CD4-positive, alpha-beta T cell (primary cell): Measurements from ENCODE around the gene TDRD6. TPM values are rescaled to one million over a fixed set of nuclear protein-coding genes. Genes with fewer than 3 reads are reported as not detected.

Experiments
- ATAC-seq: fragments of 200-7000 bp; cut with Tn5 transposase; one replicate; pipeline ENCODE4 v1.10.0; 2022; ENCODE audit warnings: mild to moderate bottlenecking; ENCODE audit not compliant: poor library complexity
- CTCF ChIA-PET: fragments of 350-600 bp; sonication (Branson Sonifier 250); formaldehyde crosslinking; loops from one replicate; lab custom pipeline; 2021; ENCODE audit warnings: antibody characterized with exemption, inconsistent platforms; lab: Charles Lee
- POLR2A ChIA-PET: fragments of 350-600 bp; sonication (Branson Sonifier 250); formaldehyde crosslinking; loops from one replicate; lab custom pipeline; 2021; ENCODE audit warnings: antibody characterized with exemption, inconsistent platforms; lab: Charles Lee
- DNase-seq, 14 experiments: peaks; one replicate each; pipeline ENCODE4 v3.0.0-alpha.2; 2013 to 2020; ENCODE audit warnings: mixed read lengths in 2 of 14
- H3K27ac ChIP-seq, 2 donors: one replicate each; pipeline versions ENCODE4 v1.5.1 to v1.7.0; 2013; ENCODE audit warnings: low read length in 2 of 2, low read depth in 1 of 2, mild to moderate bottlenecking in 1 of 2
- H3K27me3 ChIP-seq, 2 experiments: 1 replicate in 1 of 2; 2 replicates in 1 of 2; pipeline versions ENCODE4 v1.6.1 to v1.7.0; 2013; ENCODE audit warnings: low read length in 2 of 2, control low read depth in 1 of 2, mild to moderate bottlenecking in 1 of 2, moderate library complexity in 1 of 2; ENCODE audit not compliant: insufficient read depth in 2 of 2, control insufficient read depth in 1 of 2
- H3K36me3 ChIP-seq: one replicate; pipeline ENCODE4 v1.6.1; 2013; ENCODE audit warnings: low read length, control low read depth; ENCODE audit not compliant: insufficient read depth
- H3K4me1 ChIP-seq: one replicate; pipeline ENCODE4 v1.6.1; 2013; ENCODE audit warnings: low read length, control low read depth; ENCODE audit not compliant: insufficient read depth
- H3K4me3 ChIP-seq: one replicate; pipeline ENCODE4 v1.5.1; 2013; ENCODE audit warnings: mild to moderate bottlenecking, low read length, moderate library complexity
- H3K9me3 ChIP-seq, 2 experiments: 1 replicate in 1 of 2; 2 replicates in 1 of 2; pipeline versions ENCODE4 v1.6.1 to v1.7.0; 2013; ENCODE audit warnings: low read length in 2 of 2, mild to moderate bottlenecking in 2 of 2, control low read depth in 1 of 2, moderate library complexity in 1 of 2; ENCODE audit not compliant: control insufficient read depth in 1 of 2, insufficient read depth in 1 of 2
- H3K27ac Mint-ChIP-seq: one replicate; pipeline ENCODE4 v1.8.0; 2020; ENCODE audit warnings: mixed read lengths
- H3K27me3 Mint-ChIP-seq: one replicate; pipeline ENCODE4 v1.8.0; 2021; ENCODE audit warnings: mixed read lengths
- H3K36me3 Mint-ChIP-seq: one replicate; pipeline ENCODE4 v1.8.0; 2021; ENCODE audit warnings: low read depth, mixed read lengths
- H3K4me1 Mint-ChIP-seq: one replicate; pipeline ENCODE4 v1.8.0; 2021; ENCODE audit warnings: low read depth, mixed read lengths
- H3K4me3 Mint-ChIP-seq: one replicate; pipeline ENCODE4 v1.8.0; 2020; ENCODE audit warnings: mild to moderate bottlenecking, mixed read lengths
- H3K9me3 Mint-ChIP-seq: one replicate; pipeline ENCODE4 v1.8.0; 2020; ENCODE audit warnings: mixed read lengths
- intact Hi-C, 2 experiments: fragments of 100-400 bp; cut with DNase I in 1 of 2; cut with micrococcal nuclease in 1 of 2; formaldehyde crosslinking; loops; one replicate each; pipeline versions ENCODE4 v1.15.1 to v1.9.0; 2023 to 2025; cut with DNase I, micrococcal nuclease
- polyA plus RNA-seq, 2 donors: library from polyadenylated mRNA; unstranded; fragments of 120-200 nt; gene quantifications; one replicate each; pipeline ENCODE4 v1.2.1, GENCODE V29; 2013
- total RNA-seq, 174 experiments: library from RNA in 2 of 174; stranded (reverse) in 2 of 174; gene quantifications; one replicate each; pipeline ENCODE4 v1.2.3 and lab custom pipeline; 2021 to 2026
- TF ChIP-seq, protein P1 (sequence below): fragments of 200-600 bp; IDR thresholded peaks from one replicate; pipeline ENCODE4 v1.8.0; 2022; ENCODE audit warnings: antibody characterized with exemption, mild to moderate bottlenecking

TDRD6 gene, protein sequence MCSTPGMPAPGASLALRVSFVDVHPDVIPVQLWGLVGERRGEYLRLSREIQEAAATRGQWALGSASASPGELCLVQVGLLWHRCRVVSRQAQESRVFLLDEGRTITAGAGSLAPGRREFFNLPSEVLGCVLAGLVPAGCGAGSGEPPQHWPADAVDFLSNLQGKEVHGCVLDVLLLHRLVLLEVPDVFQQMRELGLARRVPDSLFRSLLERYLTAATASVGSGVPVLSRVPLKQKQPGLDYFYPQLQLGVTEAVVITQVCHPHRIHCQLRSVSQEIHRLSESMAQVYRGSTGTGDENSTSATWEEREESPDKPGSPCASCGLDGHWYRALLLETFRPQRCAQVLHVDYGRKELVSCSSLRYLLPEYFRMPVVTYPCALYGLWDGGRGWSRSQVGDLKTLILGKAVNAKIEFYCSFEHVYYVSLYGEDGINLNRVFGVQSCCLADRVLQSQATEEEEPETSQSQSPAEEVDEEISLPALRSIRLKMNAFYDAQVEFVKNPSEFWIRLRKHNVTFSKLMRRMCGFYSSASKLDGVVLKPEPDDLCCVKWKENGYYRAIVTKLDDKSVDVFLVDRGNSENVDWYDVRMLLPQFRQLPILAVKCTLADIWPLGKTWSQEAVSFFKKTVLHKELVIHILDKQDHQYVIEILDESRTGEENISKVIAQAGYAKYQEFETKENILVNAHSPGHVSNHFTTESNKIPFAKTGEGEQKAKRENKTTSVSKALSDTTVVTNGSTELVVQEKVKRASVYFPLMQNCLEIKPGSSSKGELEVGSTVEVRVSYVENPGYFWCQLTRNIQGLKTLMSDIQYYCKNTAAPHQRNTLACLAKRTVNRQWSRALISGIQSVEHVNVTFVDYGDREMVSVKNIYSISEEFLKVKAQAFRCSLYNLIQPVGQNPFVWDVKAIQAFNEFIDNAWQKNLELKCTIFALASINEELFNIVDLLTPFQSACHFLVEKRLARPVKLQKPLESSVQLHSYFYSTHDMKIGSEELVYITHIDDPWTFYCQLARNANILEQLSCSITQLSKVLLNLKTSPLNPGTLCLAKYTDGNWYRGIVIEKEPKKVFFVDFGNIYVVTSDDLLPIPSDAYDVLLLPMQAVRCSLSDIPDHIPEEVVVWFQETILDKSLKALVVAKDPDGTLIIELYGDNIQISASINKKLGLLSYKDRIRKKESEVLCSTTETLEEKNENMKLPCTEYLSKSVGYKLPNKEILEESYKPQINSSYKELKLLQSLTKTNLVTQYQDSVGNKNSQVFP (N-terminal part only)
- total RNA-seq (not detected), total RNA-seq (lab: John Stamatoyannopoulos, UW) (0 to 0.69 (median 0.04) reads per million in 172 experiments)
- 0.10 TPM for polyA plus RNA-seq (2013, experiment 1 of 2)
- polyA plus RNA-seq (2013, experiment 2 of 2) = 0.11 TPM

DNA sequence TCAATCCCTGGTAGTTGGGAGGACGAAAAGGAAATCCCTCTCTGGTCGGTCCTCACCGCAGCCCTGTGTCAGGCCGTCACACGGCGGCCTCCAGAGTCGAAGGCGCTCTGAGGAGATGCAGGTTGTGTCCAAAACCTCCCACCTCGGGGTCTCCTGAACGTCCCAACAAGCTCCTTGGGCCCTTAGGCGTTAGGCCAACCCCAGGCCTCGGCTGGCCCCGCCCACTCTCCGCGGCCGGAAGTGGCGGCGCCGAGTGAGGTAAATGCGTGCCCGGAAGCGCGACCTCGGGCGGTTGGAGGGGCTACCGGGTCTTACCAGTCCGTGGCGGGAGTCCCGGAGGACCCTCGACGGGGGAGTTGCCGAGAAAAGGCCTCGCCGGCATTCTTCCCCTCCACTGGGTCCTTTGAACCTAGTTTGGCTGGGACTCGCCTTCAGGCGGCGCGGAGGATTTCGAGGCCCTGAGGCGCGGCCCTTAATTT is at the start of gene TDRD6:
TSS of gene TDRD6 (plus strand) at position 267 of the 479 bp plus-strand sequence. CDS start 244 bp downstream, outside the sequence.
- H3K4me3 Mint-ChIP-seq = no peak within 1 kb of the TSS
- peak in 1 of 14 experiments; percentile 11 for DNase-seq

DNA sequence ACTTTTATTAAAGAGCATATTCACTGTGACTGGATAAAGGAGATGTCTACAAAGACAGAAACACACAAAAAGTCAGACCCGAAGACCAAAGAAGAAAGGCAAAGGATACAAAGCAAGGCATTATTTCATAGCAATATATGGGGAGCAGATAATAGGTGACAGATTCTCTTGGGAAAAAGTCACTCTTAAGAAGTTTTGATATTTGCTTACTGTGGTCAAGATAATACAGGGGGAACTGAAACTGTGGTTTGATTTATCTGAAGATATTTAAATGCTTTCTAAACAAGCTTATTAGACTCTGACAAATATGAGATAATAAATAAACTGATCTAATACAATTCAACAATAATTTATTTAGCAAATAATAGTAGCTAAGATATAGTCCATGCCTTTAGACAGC is 49.8 kb upstream of the TDRD6 start:
- CTCF ChIA-PET = no interaction called here
- intact Hi-C loops = no loop called here
- H3K4me1 Mint-ChIP-seq = no peaks in the 10 kb centered on the region
- no peaks in the 10 kb centered on the region for H3K4me1 ChIP-seq
- H3K27me3 Mint-ChIP-seq = peaks cover 34% of the 10 kb centered on the region
- POLR2A ChIA-PET = no interaction called here
- no peak overlapping the region for H3K27ac ChIP-seq
- H3K9me3 ChIP-seq = no peaks in the 10 kb centered on the region
- H3K36me3 ChIP-seq = no peaks in the 10 kb centered on the region
- H3K27ac Mint-ChIP-seq = no peak overlapping the region
- TF ChIP-seq, protein P1, sequence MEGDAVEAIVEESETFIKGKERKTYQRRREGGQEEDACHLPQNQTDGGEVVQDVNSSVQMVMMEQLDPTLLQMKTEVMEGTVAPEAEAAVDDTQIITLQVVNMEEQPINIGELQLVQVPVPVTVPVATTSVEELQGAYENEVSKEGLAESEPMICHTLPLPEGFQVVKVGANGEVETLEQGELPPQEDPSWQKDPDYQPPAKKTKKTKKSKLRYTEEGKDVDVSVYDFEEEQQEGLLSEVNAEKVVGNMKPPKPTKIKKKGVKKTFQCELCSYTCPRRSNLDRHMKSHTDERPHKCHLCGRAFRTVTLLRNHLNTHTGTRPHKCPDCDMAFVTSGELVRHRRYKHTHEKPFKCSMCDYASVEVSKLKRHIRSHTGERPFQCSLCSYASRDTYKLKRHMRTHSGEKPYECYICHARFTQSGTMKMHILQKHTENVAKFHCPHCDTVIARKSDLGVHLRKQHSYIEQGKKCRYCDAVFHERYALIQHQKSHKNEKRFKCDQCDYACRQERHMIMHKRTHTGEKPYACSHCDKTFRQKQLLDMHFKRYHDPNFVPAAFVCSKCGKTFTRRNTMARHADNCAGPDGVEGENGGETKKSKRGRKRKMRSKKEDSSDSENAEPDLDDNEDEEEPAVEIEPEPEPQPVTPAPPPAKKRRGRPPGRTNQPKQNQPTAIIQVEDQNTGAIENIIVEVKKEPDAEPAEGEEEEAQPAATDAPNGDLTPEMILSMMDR = no peak
- DNase-seq (no peak), ATAC-seq (no peak)
- no peaks in the 10 kb centered on the region for H3K9me3 Mint-ChIP-seq
- no peaks in the 10 kb centered on the region for H3K27me3 ChIP-seq
- H3K4me3 Mint-ChIP-seq = no peak overlapping the region
- H3K36me3 Mint-ChIP-seq = no peaks in the 10 kb centered on the region
- no peak overlapping the region for H3K4me3 ChIP-seq

More for the DNA sequence above, at the start of gene TDRD6:
- Histone ChIP-seq H3K27me3 (no peaks in the 10 kb centered on the region), H3K9me3 (peaks cover 0 to 16% of the 10 kb centered on the region in 2 experiments), H3K36me3 (no peaks in the 10 kb centered on the region), H3K27ac (no peak within 1 kb of the TSS), H3K4me3 (no peak within 1 kb of the TSS), H3K4me1 (no peaks in the 10 kb centered on the region)
- Mint-ChIP-seq H3K27ac (no peak within 1 kb of the TSS), H3K4me1 (no peaks in the 10 kb centered on the region), H3K9me3 (no peaks in the 10 kb centered on the region), H3K27me3 (peaks cover 16% of the 10 kb centered on the region), H3K36me3 (no peaks in the 10 kb centered on the region)
- ATAC-seq = no peak
- ChIA-PET CTCF (no interaction called here), POLR2A (no interaction called here)
- TF ChIP-seq, protein P1 = no peak
- intact Hi-C loops = no loop called here

DNA sequence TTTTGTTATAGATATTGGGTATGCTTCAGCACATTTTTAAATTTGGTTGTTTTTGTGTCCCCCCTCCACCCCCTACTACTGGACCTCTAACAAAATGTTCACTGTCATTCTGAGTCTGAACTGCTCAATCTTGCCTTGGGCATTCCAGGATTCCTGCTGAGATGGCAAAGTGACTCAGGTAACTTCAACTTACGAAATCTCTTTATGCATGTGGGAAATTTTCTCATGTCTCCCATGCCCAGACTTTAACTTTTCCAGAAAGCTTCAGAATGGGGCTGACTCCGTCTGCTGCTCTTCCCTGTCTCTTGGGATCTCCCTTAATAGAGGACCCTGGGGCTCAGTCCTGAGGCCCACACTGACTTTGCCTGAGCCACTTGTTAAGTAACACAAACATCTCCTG is 49.0 kb upstream of the TDRD6 start:
- Histone ChIP-seq H3K27ac (no peak overlapping the region), H3K36me3 (no peaks in the 10 kb centered on the region), H3K4me1 (no peaks in the 10 kb centered on the region), H3K9me3 (no peaks in the 10 kb centered on the region), H3K4me3 (no peak overlapping the region), H3K27me3 (no peaks in the 10 kb centered on the region)
- POLR2A ChIA-PET = no interaction called here
- Mint-ChIP-seq H3K4me3 (no peak overlapping the region), H3K9me3 (no peaks in the 10 kb centered on the region), H3K27ac (no peak overlapping the region), H3K36me3 (no peaks in the 10 kb centered on the region), H3K27me3 (peaks cover 34% of the 10 kb centered on the region), H3K4me1 (no peaks in the 10 kb centered on the region)
- intact Hi-C loops = no loop called here
- CTCF ChIA-PET = no interaction called here
- ATAC-seq = no peak
- TF ChIP-seq, protein P1 = no peak
- no peak for DNase-seq
